ENCODE measurements around the gene GPR37.

DNA sequence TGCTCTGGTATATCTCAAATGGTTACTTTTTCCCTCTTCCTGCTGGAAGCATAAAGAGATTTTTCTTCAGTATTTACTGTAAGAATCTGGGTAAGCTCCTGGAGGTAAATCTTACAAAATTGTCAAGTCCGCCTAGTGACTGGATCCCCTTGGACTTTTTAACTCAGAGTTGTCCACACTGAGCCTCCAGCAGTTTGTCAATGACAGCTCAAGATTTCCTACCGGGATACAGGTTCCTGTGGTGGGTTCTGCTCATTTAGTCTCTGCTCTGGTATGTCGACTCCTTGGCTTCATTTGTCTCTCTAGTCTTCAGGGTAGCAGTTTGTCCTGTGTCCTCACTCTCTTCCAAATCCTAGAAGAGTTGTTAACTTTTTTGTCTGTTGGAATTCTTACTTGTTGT lies 27.0 kb downstream of the GPR37 start:
- TF ChIP-seq POLR2AphosphoS5 (IDR thresholded peaks at IDR 0.05) (no peak), CTCF (IDR thresholded peaks at IDR 0.05) (no peak), POLR2A (IDR thresholded peaks at IDR 0.05; ENCODE audit: low read depth) (no peak)

Data from esophagus muscularis mucosa (tissue), 3 donors.